HG02981 (cell line): ENCODE data around the gene MTA3.
"Not testable (repeated sequence)": the region's sequence is repeated elsewhere in the genome, so short reads cannot be mapped to it uniquely, and the experiment has no call there.

Source experiments
- ATAC-seq: cut with Tn5 transposase; IDR thresholded peaks from one replicate; pipeline ENCODE4 v1.9.1; 2021; ENCODE audit warnings: mild to moderate bottlenecking, moderate library complexity; ENCODE audit not compliant: unreplicated experiment

MTA3 gene

GRCh38 chr2:42566837-42567321 is 1.6 kb upstream of the MTA3 start:
- peak; percentile 49 for ATAC-seq

- no peak for ATAC-seq
These were observed 1.1 kb upstream of the MTA3 start for GRCh38 chr2:42567364-42567763.

DNA sequence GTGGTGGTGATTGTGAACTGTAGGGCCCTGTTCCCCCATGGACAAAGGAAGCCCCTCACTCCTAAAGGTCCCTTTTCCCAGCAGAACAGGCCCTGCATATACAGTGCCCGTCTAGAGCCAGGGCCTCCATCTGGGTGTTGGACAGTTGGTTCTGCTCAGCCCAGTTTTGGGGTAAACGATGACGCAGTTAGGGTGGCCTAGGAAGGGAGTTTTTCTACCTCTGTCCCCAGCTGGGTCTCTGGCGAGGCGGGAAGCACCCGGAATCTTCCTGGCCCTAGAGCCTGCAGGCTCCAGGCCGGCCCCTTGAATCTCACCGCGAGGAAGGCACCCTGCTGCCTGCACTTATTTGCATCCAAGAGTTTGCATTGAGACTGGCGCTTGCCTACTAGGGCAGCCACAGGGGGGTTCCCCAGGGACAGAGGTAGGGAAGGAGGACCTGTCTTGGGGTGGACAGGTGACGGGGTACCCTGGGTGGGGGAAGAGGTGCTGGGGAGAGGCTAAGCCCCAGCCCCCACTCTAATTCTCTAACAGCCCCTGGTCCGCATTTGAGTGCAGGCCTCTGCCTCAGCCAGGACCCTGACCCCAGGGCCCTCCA is 529 bp upstream of the MTA3 start:
- ATAC-seq: peak; percentile 60

DNA sequence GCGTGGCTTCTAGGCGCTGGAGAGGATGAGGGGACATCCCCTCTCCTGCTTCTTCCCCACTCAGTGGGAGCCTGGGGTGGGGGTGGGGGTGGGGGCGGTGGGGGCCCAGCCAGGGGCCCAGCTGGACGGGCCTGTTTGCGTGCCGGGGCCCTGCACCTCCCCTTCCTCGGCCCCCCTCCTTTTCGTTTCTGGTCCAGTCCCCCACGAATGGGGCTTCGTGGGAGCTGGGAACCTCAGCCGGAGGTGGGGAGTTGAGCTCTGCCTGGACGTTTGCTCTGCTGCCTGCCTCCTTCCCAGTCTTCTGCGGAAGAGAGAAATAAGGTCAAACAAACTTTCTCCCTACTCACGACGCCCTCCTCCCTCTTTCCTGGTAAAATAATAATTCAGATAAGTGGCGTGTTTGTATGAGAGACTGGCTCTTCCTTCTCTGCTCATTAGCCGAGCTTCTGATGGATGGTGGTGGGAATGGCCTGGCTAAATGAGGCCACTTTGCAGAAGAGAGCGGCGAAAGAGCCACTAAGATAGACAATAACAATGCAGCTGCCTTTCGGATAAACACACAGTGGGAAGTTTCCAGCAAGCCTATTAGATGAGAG is 782 bp downstream of the MTA3 start:
- no peak for ATAC-seq

DNA sequence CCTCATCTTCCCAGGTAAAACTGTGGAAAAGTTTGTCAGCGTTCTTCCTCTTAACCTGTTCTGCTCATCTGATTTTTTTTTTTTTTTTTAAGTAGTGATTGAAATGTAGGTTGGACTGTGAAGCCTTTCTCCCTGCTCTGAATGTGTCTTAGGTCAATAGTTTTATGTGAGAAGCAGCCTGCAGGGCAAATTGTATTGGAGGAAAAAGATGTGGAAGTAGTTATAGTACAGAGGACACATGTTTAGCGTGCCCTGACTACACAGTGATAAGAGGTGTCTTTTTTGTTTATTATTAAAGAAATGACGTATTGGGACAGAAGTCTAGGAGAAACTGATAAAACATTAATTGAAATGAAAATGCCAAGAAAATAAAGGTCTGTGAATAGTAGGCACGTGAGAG is 1.5 kb downstream of the MTA3 start:
- no peak for ATAC-seq

GRCh38 chr2:42572297-42573081 is 4.1 kb downstream of the MTA3 start:
- ATAC-seq: no peak

- no peak for ATAC-seq
These were observed 4.8 kb downstream of the MTA3 start for GRCh38 chr2:42573256-42573655.

DNA sequence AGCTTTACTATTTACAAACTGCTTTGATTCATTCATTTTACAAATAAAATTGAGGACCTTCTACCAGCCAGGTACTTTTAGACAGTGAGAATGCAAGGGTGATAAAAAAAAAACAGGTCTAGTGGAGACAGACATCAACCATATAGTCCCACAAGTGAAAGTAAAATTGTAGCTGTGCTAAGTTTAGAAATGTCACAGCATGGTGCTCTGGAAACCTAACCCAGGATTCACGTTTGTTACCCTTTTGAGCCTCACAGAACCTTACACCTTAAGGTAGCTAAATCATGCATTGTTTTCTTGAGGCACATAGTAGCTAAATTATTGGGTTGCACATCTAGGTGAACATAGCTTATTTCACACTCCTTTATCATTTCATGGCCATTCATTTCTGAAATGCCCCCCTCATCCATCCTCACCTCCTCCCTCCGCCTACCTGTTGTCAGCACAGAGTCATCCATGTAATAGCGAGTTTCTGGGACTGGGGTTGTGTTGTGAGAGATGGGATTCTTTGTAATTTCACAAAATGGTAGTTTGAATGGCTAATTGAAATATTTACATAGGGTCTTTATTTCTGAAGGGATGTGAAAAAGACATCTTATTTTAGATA is 7.1 kb downstream of the MTA3 start:
- no peak for ATAC-seq

DNA sequence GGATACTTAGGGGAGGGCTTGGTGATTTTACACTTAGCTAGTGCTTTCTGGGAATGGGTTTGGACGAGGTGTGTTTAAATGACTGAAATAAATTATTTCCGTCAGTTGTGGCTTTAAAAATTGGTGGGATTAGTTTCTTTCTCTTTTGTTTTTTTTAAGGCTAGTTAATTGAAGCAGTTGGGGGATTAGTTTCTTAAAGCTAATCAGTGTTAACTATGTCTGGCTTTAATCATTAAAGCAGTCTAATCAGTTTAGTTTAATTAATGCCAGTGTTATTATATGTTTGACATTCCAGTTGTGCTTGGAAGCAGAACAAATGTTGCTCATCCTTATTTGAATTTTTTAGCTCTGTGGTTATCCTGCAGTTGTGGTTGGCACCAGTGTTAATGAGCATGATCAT is 10.2 kb downstream of the MTA3 start:
- ATAC-seq: no peak

GRCh38 chr2:42581257-42581656 is 12.8 kb downstream of the MTA3 start:
- ATAC-seq: no peak

DNA sequence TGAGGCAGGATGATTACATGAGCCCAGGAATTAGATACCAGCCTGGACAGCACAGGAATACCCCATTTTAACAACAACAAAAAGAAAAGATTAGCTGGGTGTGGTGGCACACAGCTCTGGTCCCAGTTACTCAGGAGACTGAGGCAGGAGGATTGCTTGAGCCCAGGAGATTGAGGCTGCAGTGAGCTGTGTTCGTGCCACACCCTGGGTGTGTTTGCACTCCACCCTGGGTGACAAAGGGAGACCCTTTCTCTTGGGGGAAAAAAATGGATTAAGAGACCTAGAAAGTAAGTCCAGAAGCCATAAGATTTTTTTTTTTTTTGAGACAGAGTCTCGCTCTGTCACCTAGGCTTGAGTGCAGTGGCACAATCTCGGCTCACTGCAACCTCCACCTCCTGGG is 16.2 kb downstream of the MTA3 start:
- ATAC-seq: not testable (repeated sequence)

GRCh38 chr2:42585779-42586178 is 17.3 kb downstream of the MTA3 start:
- ATAC-seq: no peak

DNA sequence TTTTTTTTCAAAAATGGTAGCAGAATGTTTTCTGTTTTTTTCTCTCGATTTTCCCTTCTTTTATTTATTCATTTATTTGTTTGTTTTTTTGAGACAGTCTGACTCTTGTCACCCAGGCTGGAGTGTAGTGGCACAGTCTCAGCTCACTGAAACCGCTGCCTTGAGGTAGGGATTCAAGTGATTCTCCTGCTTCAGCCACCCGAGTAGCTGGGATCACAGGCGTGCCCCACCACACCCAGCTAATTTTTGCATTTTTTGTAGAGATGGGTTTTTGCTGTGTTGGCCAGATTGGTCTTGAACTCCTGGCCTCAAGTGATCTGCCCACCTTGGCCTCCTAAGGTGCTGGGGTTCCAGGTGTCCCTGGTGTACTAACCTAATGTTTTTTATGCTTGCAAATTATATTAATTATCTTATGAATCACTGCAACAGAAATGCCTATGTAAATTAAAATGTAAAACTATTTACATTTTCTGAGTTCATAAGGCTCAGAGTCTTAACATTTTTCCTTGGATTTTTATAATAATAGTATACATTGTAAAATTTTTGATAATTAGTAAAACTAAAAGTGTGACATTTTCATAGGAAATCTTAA is 19.2 kb downstream of the MTA3 start:
- ATAC-seq: no peak

- ATAC-seq: no peak
These were observed 19.7 kb downstream of the MTA3 start for GRCh38 chr2:42588121-42588520.

- ATAC-seq: no peak
These were observed 21.7 kb downstream of the MTA3 start for GRCh38 chr2:42590176-42590575.

DNA sequence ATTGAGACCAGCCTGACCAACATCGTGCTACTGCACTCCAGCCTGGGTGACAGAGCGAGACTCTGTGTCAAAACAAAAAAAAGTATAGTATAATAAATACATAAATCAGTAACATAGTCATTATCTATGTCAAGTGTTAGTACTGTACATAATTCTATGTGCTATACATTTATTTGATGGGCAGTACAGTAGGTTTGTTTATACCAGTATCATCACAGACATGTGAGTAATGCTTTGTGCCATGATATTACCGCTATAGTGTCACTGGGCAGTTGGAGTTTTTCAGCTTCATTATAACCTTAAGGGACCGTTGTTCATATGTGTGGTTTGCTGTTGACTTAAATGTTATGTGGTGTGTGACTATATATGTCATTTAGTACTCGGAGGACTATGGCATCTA is 24.9 kb downstream of the MTA3 start:
- no peak for ATAC-seq

GRCh38 chr2:42598656-42599055 is 30.2 kb downstream of the MTA3 start:
- ATAC-seq: no peak

DNA sequence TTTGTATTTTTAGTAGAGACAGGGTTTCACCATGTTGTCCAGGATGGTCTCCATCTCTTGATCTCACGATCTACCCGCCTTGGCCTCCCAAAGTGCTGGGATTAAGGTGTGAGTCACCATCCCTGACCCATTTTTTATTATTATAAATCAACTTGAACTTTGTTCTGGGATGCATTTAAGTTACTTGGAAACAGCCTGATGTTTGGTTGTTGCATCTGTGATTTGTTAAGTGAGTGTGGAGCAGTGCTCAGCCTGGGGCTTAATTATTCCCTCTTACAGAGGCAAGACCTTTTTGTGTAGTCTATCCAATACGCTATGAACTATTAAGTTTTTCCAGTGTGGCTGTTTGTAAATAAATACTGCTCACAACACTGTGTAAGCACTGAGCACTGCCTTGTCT is 32.6 kb downstream of the MTA3 start:
- ATAC-seq: no peak

DNA sequence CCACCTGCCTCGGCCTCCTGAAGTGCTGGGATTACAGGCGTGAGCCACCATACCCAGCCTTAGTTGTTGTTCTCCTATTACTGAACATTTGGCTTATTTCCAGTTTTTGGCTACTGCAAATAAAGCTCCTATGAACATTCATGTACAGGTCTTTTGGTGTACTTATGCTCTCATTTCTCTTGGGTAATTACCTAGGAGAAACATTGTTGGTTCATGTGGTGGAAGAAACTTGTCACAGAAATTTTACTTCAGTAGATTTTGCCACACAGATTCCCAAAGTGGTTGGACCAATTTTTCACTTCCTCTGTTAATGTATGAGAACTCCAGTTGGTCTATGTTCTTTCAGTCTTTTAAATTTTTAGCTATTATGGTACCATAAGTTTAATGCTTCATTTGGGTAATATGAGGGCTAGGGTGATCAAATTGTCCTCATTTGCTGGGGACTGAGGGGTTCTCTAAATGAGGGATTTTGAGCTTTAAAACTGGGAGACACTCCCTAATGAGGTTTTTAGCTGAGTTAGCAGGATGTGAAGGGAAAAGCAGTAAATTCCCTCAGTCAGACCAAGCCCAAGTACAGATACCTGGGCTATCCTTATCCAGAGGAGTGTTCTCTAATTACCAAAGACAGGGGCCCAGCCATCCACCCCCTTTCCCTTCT is 33.9 kb downstream of the MTA3 start:
- no peak for ATAC-seq

DNA sequence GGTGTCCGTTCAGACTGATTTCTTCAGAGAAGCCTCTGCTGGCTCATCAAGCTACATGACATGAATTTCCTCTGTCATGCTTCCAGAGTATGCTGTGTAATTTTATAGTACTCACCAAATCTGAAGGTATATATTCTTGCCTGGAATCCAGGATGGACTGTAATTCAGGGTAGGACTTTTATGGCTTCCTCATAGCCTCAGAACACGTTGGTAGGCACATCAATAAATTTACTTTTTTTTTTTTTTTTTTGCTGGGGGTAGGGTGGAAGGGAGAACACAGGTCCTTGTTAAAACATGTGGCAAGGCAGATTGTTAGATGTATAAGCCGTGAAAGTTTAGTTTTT is 34.4 kb downstream of the MTA3 start:
- no peak for ATAC-seq

GRCh38 chr2:42604341-42604867 is 36.0 kb downstream of the MTA3 start:
- ATAC-seq: not testable (repeated sequence)
